ENCODE measurements around the gene DOCK11. TPM values are rescaled to one million over a fixed set of nuclear protein-coding genes. Genes with fewer than 3 reads are reported as not detected.
A peak's percentile ranks its signal among the peaks of the same experiment; 100 is the strongest.
"Not testable (repeated sequence)": the region's sequence is repeated elsewhere in the genome, so short reads cannot be mapped to it uniquely, and the experiment has no call there.

DOCK11 gene
- total RNA-seq, 1 experiment from 2014 or later: 3.0 TPM

GRCh38 chrX:118484216-118484903, 11.3 kb upstream of the DOCK11 start:
- no peaks in the 10 kb centered on the region for H4K20me1 ChIP-seq (ENCODE audit: low read length)
- peak overlapping the region; percentile 84 for H2AFZ ChIP-seq (ENCODE audit: low read length)
- intact Hi-C loops (cut with micrococcal nuclease): no loop called here
- H3K36me3 ChIP-seq (ENCODE audit: low read depth, low read length): no peaks in the 10 kb centered on the region
- no peaks in the 10 kb centered on the region for H3K27me3 ChIP-seq (ENCODE audit: low read length)
- H3K79me2 ChIP-seq (ENCODE audit: low read length): no peaks in the 10 kb centered on the region
- H3K4me3 ChIP-seq (ENCODE audit: low read length): no peak overlapping the region
- H3K27ac ChIP-seq (ENCODE audit: low read length): no peak overlapping the region
- DNase-seq (peak; percentile 51), ATAC-seq (peak; percentile 58)
- POLR2A ChIA-PET (ENCODE audit: unreplicated experiment): no interaction called here
- no peaks in the 10 kb centered on the region for H3K9me2 ChIP-seq (replicated peaks; ENCODE audit: low read length)
- H3K4me1 ChIP-seq (ENCODE audit: insufficient read depth, low read length): peaks cover 7% of the 10 kb centered on the region
- TF ChIP-seq EZH2 (IDR thresholded peaks at IDR 0.05; ENCODE audit: low read length, unreplicated experiment): no peak
- H3K9me3 ChIP-seq (ENCODE audit: low read length): no peaks in the 10 kb centered on the region
- H3K4me2 ChIP-seq (ENCODE audit: low read length): peak overlapping the region; percentile 60
- no peak overlapping the region for H3K9ac ChIP-seq (ENCODE audit: low read length)
- no peaks in the 10 kb centered on the region for H3F3A ChIP-seq (ENCODE audit: low read length, unreplicated experiment)
- CTCF ChIA-PET: no interaction called here
- BruUV-seq (replicated peaks): no TSS peak

GRCh38 chrX:118486693-118487092, 8.9 kb upstream of the DOCK11 start:
- H3K4me1 ChIP-seq (ENCODE audit: insufficient read depth, low read length); H3K36me3 ChIP-seq (ENCODE audit: low read depth, low read length); H3K4me3 ChIP-seq (ENCODE audit: low read length); H3F3A ChIP-seq (ENCODE audit: low read length, unreplicated experiment); H3K9me3 ChIP-seq (ENCODE audit: low read length); intact Hi-C loops (cut with micrococcal nuclease); H3K27ac ChIP-seq (ENCODE audit: low read length); POLR2A ChIA-PET (ENCODE audit: unreplicated experiment); ATAC-seq; H2AFZ ChIP-seq (ENCODE audit: low read length); H4K20me1 ChIP-seq (ENCODE audit: low read length); DNase-seq; CTCF ChIA-PET; H3K27me3 ChIP-seq (ENCODE audit: low read length); H3K79me2 ChIP-seq (ENCODE audit: low read length); BruUV-seq (replicated peaks); H3K9me2 ChIP-seq (replicated peaks; ENCODE audit: low read length); H3K9ac ChIP-seq (ENCODE audit: low read length); H3K4me2 ChIP-seq (ENCODE audit: low read length): not testable (repeated sequence)

GRCh38 chrX:118493016-118493415, 2.6 kb upstream of the DOCK11 start:
- Histone ChIP-seq H3K27ac (ENCODE audit: low read length) (no peak overlapping the region), H3K36me3 (ENCODE audit: low read depth, low read length) (no peaks in the 10 kb centered on the region), H3K79me2 (ENCODE audit: low read length) (no peaks in the 10 kb centered on the region), H3F3A (ENCODE audit: low read length, unreplicated experiment) (no peaks in the 10 kb centered on the region), H3K9me2 (replicated peaks; ENCODE audit: low read length) (no peaks in the 10 kb centered on the region), H3K27me3 (ENCODE audit: low read length) (no peaks in the 10 kb centered on the region), H3K9me3 (ENCODE audit: low read length) (no peaks in the 10 kb centered on the region), H2AFZ (ENCODE audit: low read length) (no peak overlapping the region), H3K4me2 (ENCODE audit: low read length) (no peak overlapping the region), H3K4me3 (ENCODE audit: low read length) (no peak overlapping the region), H4K20me1 (ENCODE audit: low read length) (no peaks in the 10 kb centered on the region), H3K9ac (ENCODE audit: low read length) (no peak overlapping the region), H3K4me1 (ENCODE audit: insufficient read depth, low read length) (no peaks in the 10 kb centered on the region)
- TF ChIP-seq EZH2 (IDR thresholded peaks at IDR 0.05; ENCODE audit: low read length, unreplicated experiment): no peak
- no peak for TF ChIP-seq CTCF (conservative IDR thresholded peaks at IDR 0.05; ENCODE audit: low read depth, low read length)
- TF ChIP-seq EZH2phosphoT487 (IDR thresholded peaks at IDR 0.05; ENCODE audit: borderline replicate concordance, low read length): no peak
- POLR2A ChIA-PET (ENCODE audit: unreplicated experiment): no interaction called here
- DNase-seq: no peak
- ATAC-seq: no peak
- no TSS peak for BruUV-seq (replicated peaks)
- intact Hi-C loops (cut with micrococcal nuclease): no loop called here
- CTCF ChIA-PET: no interaction called here
